ENCODE measurements around the gene LAMA2. TPM values are rescaled to one million over a fixed set of nuclear protein-coding genes. Genes with fewer than 3 reads are reported as not detected.

The LAMA2 gene
- total RNA-seq, 1 experiment from 2014 or later, result 4.2 TPM

- Histone ChIP-seq H2AFZ (ENCODE audit: low read length) (no peak overlapping the region), H3K14ac (ENCODE audit: insufficient read depth, low read length) (no peak overlapping the region), H3K4me1 (ENCODE audit: insufficient read depth, low read length) (no peaks in the 10 kb centered on the region; the same call in 1 of the 2 replicates), H3K9ac (ENCODE audit: extremely low read depth, insufficient read length, low read length) (no peak overlapping the region), H2BK5ac (ENCODE audit: insufficient read length, low read length) (no peak overlapping the region), H3K4ac (ENCODE audit: low read depth, low read length) (no peak overlapping the region), H3T11ph (ENCODE audit: low read length) (no peak overlapping the region), H3K9me3 (ENCODE audit: control insufficient read depth, low read depth, low read length) (no peaks in the 10 kb centered on the region), H2AK5ac (ENCODE audit: insufficient read length, low read length) (no peak overlapping the region), H2BK20ac (ENCODE audit: low read depth, low read length, poor library complexity, severe bottlenecking) (no peak overlapping the region), H3K23ac (ENCODE audit: insufficient read length, low read depth, low read length) (no peak overlapping the region), H3K79me1 (ENCODE audit: insufficient read depth, low read depth, low read length, poor library complexity, severe bottlenecking) (no peaks in the 10 kb centered on the region), H3K27ac (ENCODE audit: insufficient read length, low read depth, low read length) (no peak overlapping the region), H3K4me2 (ENCODE audit: insufficient read depth, insufficient read length, low read length) (no peak overlapping the region), H3K56ac (ENCODE audit: insufficient read length, low read depth, low read length) (no peak overlapping the region), H3K23me2 (ENCODE audit: insufficient read length, low read depth, low read length, poor library complexity, severe bottlenecking) (no peaks in the 10 kb centered on the region), H2BK12ac (ENCODE audit: insufficient read length, low read depth, low read length) (no peak overlapping the region), H3K79me2 (ENCODE audit: insufficient read depth, low read length) (no peaks in the 10 kb centered on the region), H3K27me3 (ENCODE audit: insufficient read depth, low read length) (no peaks in the 10 kb centered on the region), H4K20me1 (ENCODE audit: control insufficient read depth, insufficient read depth, insufficient read length) (no peaks in the 10 kb centered on the region), H2BK15ac (ENCODE audit: low read depth, low read length) (no peak overlapping the region), H2BK120ac (ENCODE audit: low read depth, low read length, poor library complexity, severe bottlenecking) (no peak overlapping the region), H4K8ac (replicated peaks; ENCODE audit: insufficient read length, low read depth, low read length) (no peak overlapping the region), H4K91ac (ENCODE audit: insufficient read length, low read depth, low read length) (no peak overlapping the region), H3K18ac (ENCODE audit: insufficient read length, low read depth, low read length) (no peak overlapping the region), H4K5ac (ENCODE audit: insufficient read length, low read depth, low read length) (no peak overlapping the region)
- H3K4me3 Mint-ChIP-seq, result no peak overlapping the region
- TF ChIP-seq CTCF (conservative IDR thresholded peaks at IDR 0.05), result no peak
- DNase-seq, result no peak
- no peaks in the 10 kb centered on the region; a peak in 1 of 5 replicates for H3K9me3 Mint-ChIP-seq
- H3K27ac Mint-ChIP-seq, result no peak overlapping the region
- H3K4me1 Mint-ChIP-seq, result peaks cover 11 to 12% of the 10 kb centered on the region in 2 experiments
- no peaks in the 10 kb centered on the region for H3K36me3 Mint-ChIP-seq (ENCODE audit: insufficient read depth in 1 of 3, low read depth in 3 of 3)
- H3K27me3 Mint-ChIP-seq (ENCODE audit: low read depth), result no peaks in the 10 kb centered on the region
These were observed 568.2 kb downstream of the LAMA2 start for GRCh38 chr6:129451187-129451586.
